GM12892 (cell line): Measurements from ENCODE around the gene TNNT3.

Experiments used
- POLR2A ChIP-seq: IDR thresholded peaks from 2 replicates; pipeline ENCODE4 v1.6.1; 2011; ENCODE audit warnings: low read depth, low read length, control low read depth
- POLR2AphosphoS5 ChIP-seq: IDR thresholded peaks from 2 replicates; pipeline ENCODE4 v1.6.1; 2011; ENCODE audit warnings: low read depth, low read length, control low read depth

- TF ChIP-seq POLR2AphosphoS5 = no peak
- no peak for TF ChIP-seq POLR2A
Measured at GRCh38 chr11:1917523-1918435, 1.7 kb upstream of the TNNT3 start.
